ENCODE data around the gene KCNIP4.
A peak's percentile ranks its signal among the peaks of the same experiment; 100 is the strongest.

KCNIP4 gene

DNA sequence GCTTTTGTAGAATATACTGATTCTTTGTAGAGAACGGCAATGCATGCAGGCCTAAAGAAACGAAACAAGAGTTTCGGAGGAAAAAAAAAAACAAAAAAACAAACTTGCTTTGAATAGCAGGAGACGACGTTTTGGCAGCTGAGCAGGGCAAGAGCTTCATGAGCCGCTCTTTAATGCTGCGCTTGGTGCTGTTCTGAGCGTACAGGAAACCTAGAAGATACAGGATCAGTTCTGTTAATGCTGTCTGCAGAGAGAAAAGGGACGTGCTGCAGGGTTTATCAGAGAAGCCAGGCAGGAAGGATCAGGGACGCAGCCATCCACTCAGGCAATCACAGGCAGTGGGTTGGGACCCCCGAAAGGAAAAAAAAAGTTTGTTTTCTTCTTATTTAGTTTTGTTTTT, 1066.1 kb downstream of the KCNIP4 start:
- DNase-seq (ENCODE audit: low spot score) (no peak), FAIRE-seq (no peak)

DNA sequence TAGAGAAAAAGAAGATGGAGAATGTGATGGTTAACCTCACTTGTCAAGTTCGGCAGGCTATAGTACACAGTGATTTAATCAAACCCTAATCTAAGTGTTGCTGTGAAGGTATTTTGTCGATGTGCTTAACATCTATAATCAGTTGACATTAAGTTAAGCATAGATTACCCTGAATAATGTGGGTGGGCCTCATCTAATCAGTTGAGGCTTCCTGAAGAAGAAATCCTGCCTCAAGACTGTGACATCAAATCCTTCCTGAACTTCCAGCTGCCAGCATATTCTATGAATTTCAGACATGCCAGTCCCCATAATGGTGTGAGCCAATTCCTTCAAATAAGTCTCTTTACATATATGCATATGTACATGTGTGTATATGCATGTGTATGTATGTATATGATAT, 1066.9 kb downstream of the KCNIP4 start:
- FAIRE-seq = no peak
- DNase-seq (ENCODE audit: low spot score) = no peak

GRCh38 chr4:20878806-20879205, 1069.8 kb downstream of the KCNIP4 start:
- no peak for DNase-seq (ENCODE audit: low spot score)
- FAIRE-seq = no peak

DNA sequence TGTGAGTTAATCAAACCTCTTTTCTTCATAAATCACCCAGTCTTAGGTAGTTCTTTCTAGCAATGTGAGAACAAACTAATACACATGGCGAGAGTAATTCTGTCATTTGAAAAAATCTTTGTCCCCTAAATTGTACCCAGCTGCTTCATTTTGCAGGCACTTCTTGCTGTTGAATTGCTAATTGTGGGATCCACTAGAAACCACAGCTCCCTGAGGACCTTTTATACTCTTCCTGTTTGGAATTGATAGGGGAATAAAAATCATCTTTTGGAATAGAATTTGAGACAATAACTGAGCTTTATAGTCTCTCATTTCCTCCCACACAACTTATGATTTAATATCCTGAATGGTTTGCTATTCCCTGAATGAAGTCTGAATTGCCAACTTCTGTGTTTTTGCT, 1078.1 kb downstream of the KCNIP4 start:
- DNase-seq (ENCODE audit: low spot score) = no peak
- FAIRE-seq = no peak

GRCh38 chr4:20868108-20868507, 1080.5 kb downstream of the KCNIP4 start:
- FAIRE-seq = no peak

GRCh38 chr4:20860878-20861277, 1087.7 kb downstream of the KCNIP4 start:
- FAIRE-seq = no peak
- DNase-seq (ENCODE audit: low spot score) = no peak

More at GRCh38 chr4:20868108-20868507, 1080.5 kb downstream of the KCNIP4 start:
- no peak for DNase-seq (ENCODE audit: low spot score)

- FAIRE-seq (no peak), DNase-seq (ENCODE audit: low spot score) (no peak)
These were observed 1089.3 kb downstream of the KCNIP4 start for GRCh38 chr4:20859097-20859781.

- FAIRE-seq (no peak), DNase-seq (ENCODE audit: low spot score) (no peak)
These were observed 1091.5 kb downstream of the KCNIP4 start for GRCh38 chr4:20857081-20857480.

DNA sequence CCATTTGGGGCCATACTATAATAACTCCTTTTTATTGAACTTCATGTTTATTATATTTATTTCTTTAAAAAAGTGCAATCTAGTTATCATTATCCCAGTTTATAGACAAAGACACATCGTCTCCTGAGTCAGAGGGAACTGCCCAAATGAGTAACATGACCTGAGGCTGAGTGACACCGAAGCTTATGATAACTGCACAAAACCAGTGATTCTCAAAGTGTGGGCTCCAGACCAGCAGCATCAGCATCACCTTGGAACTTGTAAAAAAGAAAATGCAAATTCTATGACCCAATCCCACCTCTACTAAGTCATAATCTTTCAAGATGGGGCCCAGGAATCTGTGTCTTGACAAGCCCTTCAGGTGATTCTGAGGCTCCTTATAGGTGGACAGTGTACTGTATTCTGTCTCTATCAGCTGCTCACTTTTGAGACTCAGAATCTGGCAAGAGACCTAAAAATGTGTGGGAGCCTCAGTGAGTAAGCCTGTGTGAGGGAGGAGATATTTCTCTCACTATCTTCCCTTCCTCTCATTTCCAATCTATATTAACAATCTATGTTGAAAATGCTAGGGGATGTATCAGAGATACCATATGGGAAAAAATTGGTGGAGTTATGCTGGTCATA, 1101.3 kb downstream of the KCNIP4 start:
- no peak for FAIRE-seq
- no peak for DNase-seq (ENCODE audit: low spot score)

GRCh38 chr4:20844311-20844710, 1104.3 kb downstream of the KCNIP4 start:
- no peak for FAIRE-seq
- DNase-seq (ENCODE audit: low spot score) = no peak

GRCh38 chr4:20840648-20841190, 1107.9 kb downstream of the KCNIP4 start:
- DNase-seq (ENCODE audit: low spot score) = no peak
- FAIRE-seq = no peak

DNA sequence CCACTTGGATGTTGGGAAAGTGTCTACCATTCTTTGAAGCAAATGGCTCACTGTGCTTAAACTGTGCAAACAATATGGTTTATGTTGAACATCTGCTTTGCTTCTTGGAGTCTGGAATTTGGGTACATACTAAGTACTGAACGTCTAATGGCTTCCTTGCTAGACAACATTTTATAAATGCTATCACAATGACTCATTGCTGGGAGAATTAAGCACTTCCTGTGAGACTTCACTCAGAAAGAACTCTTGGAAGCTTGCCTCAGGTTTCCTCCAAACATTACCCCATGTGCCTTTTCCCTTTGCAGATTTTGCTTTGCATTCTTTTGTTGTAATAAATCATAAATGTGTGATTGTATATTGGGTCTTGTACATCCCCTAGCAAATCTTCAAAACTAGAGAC, 1108.6 kb downstream of the KCNIP4 start:
- peak; percentile 50 for DNase-seq (ENCODE audit: low spot score)
- FAIRE-seq = no peak

GRCh38 chr4:20838476-20838875, 1110.1 kb downstream of the KCNIP4 start:
- DNase-seq (ENCODE audit: low spot score) (no peak), FAIRE-seq (no peak)

DNA sequence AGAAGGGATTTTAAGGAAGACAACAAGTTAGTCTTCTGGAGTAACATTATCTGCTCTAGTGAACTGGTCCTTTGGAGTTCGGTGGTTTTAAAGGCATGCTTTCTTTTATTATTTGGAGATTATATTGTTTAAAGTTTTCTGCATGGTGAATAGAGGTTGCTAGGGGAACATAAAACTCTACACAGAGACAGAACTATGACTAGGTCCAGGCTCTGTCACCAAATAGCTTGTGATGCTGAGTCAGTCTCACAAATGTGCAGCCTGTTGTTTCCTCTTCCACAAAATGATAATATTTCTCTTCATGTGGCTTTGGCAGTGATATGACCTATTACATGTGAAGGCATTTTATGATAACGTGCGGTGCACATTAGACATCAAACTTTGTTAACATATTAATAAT, 1115.7 kb downstream of the KCNIP4 start:
- FAIRE-seq (no peak), DNase-seq (ENCODE audit: low spot score) (no peak)

- DNase-seq (ENCODE audit: low spot score) (no peak), FAIRE-seq (no peak)
These were observed 1116.8 kb downstream of the KCNIP4 start for GRCh38 chr4:20831746-20832145.

GRCh38 chr4:20829617-20830357, 1118.8 kb downstream of the KCNIP4 start:
- DNase-seq (ENCODE audit: low spot score) (no peak), FAIRE-seq (no peak)

DNA sequence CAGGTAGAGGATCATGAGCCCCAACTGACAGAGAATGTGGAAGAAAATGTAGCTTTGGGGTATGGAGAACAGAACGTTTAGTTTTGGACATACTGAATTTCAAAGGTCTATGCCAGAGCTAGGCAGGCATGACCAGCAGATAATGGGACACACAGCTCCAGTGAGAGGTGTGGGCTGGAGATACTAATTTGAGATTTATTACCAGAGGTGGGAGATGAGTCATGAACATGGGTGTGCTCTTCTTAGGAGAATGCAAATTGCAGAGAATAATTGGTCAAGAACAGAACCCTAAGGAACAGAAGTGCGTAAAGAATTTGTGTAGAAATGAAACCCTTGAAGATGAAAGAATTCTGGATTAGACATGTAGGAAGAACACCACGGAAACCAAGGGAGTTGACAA, 1123.1 kb downstream of the KCNIP4 start:
- DNase-seq (ENCODE audit: low spot score) (no peak), FAIRE-seq (no peak)

DNA sequence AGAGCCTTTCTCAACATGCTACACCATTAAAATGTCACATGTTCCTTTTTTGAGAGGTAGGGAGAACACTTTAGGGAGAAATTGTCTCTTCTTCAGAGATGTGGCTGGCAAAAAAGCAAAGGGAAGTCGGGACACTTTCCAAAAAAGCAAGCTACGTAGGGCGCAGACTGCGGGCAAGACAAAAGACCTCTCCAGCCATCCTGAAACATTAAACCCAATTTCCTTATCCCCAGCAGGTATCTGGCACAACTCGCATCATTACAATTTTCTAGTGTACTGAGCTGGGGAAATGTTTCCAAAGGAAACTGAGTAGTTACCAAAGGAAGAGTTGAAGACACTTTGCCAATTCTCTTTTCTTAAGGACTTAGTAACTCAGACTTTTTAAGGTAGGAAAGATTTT, 1132.3 kb downstream of the KCNIP4 start:
- FAIRE-seq (no peak), DNase-seq (ENCODE audit: low spot score) (no peak)

GRCh38 chr4:20813700-20814099, 1134.9 kb downstream of the KCNIP4 start:
- no peak for FAIRE-seq
- DNase-seq (ENCODE audit: low spot score) = no peak

- DNase-seq (ENCODE audit: low spot score) (peak; percentile 9), FAIRE-seq (no peak)
These were observed 1138.8 kb downstream of the KCNIP4 start for GRCh38 chr4:20809812-20810211.

- DNase-seq (ENCODE audit: low spot score) = no peak
- FAIRE-seq = no peak
These were observed 1142.9 kb downstream of the KCNIP4 start for GRCh38 chr4:20805716-20806115.

GRCh38 chr4:20787940-20788665, 1160.5 kb downstream of the KCNIP4 start:
- FAIRE-seq (no peak), DNase-seq (ENCODE audit: low spot score) (no peak)

All from urothelium cell line (cell line).